GF-D8 (cell line): ENCODE measurements around the gene CATSPER3.
"Not testable (repeated sequence)": the region's sequence is repeated elsewhere in the genome, so short reads cannot be mapped to it uniquely, and the experiment has no call there.

Experiments used
- DNase-seq: peaks from one replicate; lab custom pipeline; 2025; lab: John Stamatoyannopoulos, UW

Gene CATSPER3

GRCh38 chr5:134975078-134975715 lies 7.5 kb downstream of the CATSPER3 start:
- no peak for DNase-seq

- no peak for DNase-seq
Measured at GRCh38 chr5:134975843-134976242, 8.1 kb downstream of the CATSPER3 start.

GRCh38 chr5:134976841-134977240 lies 9.1 kb downstream of the CATSPER3 start:
- DNase-seq, result no peak

GRCh38 chr5:134979416-134979815 lies 11.7 kb downstream of the CATSPER3 start:
- DNase-seq, result no peak

- DNase-seq, result no peak
Measured at GRCh38 chr5:134982230-134982629, 14.5 kb downstream of the CATSPER3 start.

GRCh38 chr5:134989266-134989830 lies 21.6 kb downstream of the CATSPER3 start:
- DNase-seq, result no peak

GRCh38 chr5:134990183-134990582 lies 22.5 kb downstream of the CATSPER3 start:
- DNase-seq, result not testable (repeated sequence)

- DNase-seq, result no peak
Measured at GRCh38 chr5:134992148-134992547, 24.4 kb downstream of the CATSPER3 start.

- DNase-seq, result no peak
Measured at GRCh38 chr5:134993161-134993560, 25.5 kb downstream of the CATSPER3 start.

- DNase-seq, result no peak
Measured at GRCh38 chr5:134994560-134995156, 27.0 kb downstream of the CATSPER3 start.

- no peak for DNase-seq
Measured at GRCh38 chr5:134995850-134996402, 28.2 kb downstream of the CATSPER3 start.

GRCh38 chr5:134997015-134997414 lies 29.3 kb downstream of the CATSPER3 start:
- DNase-seq, result no peak

- not testable (repeated sequence) for DNase-seq
Measured at GRCh38 chr5:134998068-134998467, 30.4 kb downstream of the CATSPER3 start.

- DNase-seq, result no peak
Measured at GRCh38 chr5:135004376-135004775, 36.7 kb downstream of the CATSPER3 start.

GRCh38 chr5:135005076-135005475 lies 37.4 kb downstream of the CATSPER3 start:
- no peak for DNase-seq

- DNase-seq, result no peak
Measured at GRCh38 chr5:135007305-135007704, 39.6 kb downstream of the CATSPER3 start.

GRCh38 chr5:135007749-135008363 lies 40.1 kb downstream of the CATSPER3 start:
- DNase-seq, result no peak

- no peak for DNase-seq
Measured at GRCh38 chr5:135008556-135008955, 40.8 kb downstream of the CATSPER3 start.

GRCh38 chr5:135008981-135009735 lies 41.5 kb downstream of the CATSPER3 start:
- DNase-seq, result no peak

- DNase-seq, result no peak
Measured at GRCh38 chr5:135009736-135010501, 42.2 kb downstream of the CATSPER3 start.
